ENCODE measurements around the gene ZDHHC12.

Gene ZDHHC12

DNA sequence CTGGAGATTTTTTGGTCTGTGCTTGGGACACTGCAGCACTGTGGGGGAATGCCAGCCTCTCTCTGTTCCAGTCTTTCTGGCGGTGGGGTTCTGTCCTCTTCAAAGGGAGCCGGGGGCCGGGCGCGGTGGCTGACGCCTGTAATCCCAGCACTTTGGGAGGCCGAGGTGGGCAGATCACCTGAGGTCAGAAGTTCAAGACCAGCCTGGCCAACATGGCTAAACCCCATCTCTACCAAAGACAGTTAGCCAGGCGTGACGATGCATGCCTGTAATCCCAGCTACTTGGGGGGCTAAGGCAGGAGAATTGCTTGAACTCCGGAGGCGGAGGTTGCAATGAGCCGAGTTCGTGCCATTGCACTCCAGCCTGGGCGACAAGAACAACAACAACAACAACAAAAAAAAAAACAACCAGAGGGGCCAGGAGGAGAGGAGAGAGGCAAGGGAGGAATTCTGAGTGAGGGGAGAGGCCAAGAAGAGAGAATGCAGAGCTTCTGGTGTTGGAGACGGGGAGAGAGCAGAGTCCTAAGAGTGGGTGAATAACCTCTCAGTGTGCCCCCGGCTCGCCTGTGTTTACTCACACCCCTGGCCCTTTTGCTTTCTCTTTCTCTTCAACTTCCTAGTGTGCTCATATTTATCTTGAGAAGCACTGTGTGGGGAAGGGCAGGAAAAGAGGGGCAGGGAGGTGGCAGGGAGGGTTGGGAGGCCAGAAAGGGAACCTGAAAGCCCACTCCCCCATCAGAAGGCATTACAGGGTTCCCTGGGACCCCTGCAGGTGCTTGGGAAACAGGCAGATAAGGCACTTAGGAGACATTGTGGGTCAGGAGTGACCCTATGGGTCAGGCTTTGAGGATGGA lies 38.1 kb downstream of the ZDHHC12 start:
- peak; percentile 56 for DNase-seq (ENCODE audit: low spot score)

- DNase-seq (ENCODE audit: low spot score), result no peak
Observed at GRCh38 chr9:128684325-128685199, 39.4 kb downstream of the ZDHHC12 start.

DNA sequence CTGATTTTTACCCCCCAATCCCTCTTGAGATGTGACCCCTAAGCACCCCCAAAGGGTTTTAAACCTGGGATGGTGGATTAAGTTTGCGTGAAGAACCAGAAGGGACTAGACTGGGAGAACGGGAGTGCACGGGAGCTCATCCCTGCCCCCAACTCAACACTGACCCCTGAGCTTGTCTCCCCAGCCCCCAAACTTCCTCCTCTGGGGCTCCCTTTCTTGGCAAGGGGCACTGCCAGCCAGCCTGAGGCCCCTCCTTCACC lies 39.9 kb downstream of the ZDHHC12 start:
- DNase-seq (ENCODE audit: low spot score), result no peak

- no peak for DNase-seq (ENCODE audit: low spot score)
Observed at GRCh38 chr9:128683340-128684064, 40.4 kb downstream of the ZDHHC12 start.

DNA sequence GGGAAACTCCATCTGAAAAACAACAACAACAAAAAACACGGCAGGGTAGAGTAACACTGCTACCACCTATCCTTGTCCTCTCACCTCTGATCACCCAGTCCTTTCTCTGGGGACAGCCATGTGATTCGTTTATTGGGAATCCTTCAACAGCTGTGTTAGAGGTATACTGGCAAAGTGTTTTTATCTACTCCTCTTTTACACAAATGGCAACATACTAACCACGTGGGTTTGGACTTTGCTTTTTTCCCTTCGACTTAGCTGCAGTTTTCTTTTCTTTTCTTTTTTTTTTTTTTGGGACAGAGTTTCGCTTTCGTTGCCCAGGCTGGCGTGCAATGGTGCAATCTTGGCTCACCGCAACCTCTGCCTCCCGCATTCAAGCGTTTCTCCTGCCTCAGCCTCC lies 46.1 kb downstream of the ZDHHC12 start:
- DNase-seq (ENCODE audit: low spot score), result no peak

GRCh38 chr9:128675382-128675781 lies 48.5 kb downstream of the ZDHHC12 start:
- DNase-seq (ENCODE audit: low spot score), result no peak

All from hematopoietic multipotent progenitor cell treated with erythropoietin and hydrocortisone succinate and interleukin-3 and kit ligand, for 15 days (in vitro differentiated cells).